A549 treated with ZK216348 at 1 μM for 4 hours (cell line): ENCODE data around the gene TMEM208. TPM values are rescaled to one million over a fixed set of nuclear protein-coding genes. Genes with fewer than 3 reads are reported as not detected.

Experiments
- total RNA-seq: library from RNA; stranded (reverse); fragments of 200-300 nt; extraction: Qiagen RNA extraction; gene quantifications from 5 replicates; pipeline ENCODE4 v1.2.3, GENCODE V29; 2022; ENCODE audit warnings: low read depth

TMEM208 gene
- total RNA-seq, result 78.6 to 99.6 TPM (median 92.1 TPM) in 5 replicates

DNA sequence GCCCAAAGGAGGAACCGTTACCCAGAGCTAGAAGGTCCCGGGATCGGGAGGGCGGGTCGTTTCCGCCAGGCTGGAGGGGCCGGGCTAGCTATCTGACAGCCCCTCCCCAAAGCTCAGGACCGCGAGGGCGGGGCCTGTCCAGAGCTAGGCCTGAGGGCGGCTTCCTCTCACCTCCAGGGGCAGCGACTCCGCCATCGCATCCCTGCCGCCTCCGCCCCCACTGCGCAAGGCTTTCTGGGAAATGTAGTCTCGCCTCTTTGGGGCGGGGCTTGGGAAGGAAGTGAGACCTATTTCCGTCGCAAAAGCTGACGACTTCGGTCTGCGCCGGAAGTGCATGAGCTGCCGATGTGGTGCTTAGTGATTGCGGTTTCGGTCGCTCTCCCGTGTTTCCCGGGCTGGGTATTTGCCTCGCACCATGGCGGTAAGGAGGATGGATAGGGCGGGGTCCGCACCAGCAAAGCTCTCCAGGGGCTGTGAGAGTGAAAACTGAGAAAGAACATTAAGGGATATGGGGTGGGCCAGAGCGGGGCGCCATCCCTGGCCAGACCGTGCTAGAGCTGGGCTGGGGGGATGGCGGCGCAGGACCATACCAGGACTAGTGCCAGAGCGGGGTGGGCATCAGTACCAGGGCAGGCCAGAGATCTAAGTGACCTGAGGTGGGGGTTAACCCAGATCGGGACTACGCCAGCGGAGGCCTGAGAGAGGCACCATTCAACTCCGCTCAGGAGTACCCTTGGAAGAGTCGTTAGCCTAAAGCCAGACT lies at the start of gene TMEM208:
Gene TMEM208, plus strand, starts transcription at position 327 of the 763 bp plus-strand sequence. Its CDS starts 89 bp downstream, at position 416.

DNA sequence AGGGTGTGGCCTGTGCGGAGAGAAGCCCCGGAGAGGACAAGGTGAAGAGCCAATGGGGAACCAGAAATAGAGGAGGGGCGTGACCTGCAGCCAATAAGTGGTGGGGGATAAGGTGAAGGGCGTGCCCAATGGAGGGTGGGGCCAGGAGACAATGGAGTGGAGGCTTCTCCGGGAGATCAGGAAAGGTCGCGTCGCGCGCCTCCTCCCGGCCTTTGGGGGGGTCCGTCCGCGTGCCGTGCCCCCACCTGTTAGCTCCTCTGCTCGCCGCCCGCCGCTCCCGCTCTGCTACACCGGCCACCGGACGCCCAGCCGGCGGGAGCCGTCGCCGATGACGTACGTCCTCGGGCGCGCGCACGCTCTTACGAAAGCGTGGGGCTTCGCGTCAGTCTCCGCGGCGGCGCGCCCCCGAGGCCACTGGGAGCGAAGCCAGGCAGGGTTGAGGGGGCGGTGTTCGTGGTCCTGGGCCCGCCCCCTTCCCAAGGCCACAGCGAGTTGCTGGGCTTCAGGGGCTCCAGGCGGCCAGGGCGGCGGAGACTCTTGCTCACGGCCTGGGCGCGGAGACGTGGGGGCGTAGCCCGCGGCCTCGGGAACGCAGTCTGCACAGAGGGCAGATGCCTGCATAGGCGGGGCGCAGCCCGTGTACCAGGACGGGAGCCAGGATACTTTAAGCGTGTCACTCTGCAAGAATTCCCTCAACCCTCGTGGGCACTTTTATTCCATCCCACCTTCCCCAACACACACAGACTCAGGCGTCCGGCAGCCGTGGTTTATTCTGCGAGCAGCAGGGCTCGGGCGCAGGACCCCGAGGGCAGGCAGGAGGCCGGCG lies 43.1 kb upstream of the TMEM208 start, which contains the start of gene MATCAP1:
Gene MATCAP1, minus strand, starts transcription at position 337 of the 826 bp plus-strand sequence. CDS start 3,353 bp downstream, outside the sequence.

DNA sequence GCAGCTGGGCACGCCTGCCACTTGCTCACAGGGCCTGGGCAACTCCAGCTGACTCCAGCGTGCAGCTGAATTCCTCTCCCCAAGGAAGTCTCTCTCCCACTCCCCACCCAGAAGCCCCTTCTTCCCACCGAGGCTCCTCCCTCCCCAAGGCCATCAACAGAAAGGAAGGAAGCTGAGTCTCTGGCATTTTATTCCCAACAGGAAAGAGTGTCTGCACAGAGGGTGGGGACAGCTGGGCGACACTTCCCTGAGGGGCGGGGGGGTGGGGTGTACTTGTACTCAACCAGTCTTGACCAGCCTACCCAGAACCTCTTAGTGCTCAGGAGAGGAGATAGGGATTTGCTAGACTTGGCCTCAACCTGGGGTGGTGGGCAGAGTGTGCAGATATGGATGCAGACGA lies 36.9 kb upstream of the TMEM208 start, which contains the start of gene EXOC3L1:
Gene EXOC3L1, minus strand, starts transcription at position 96 of the 400 bp plus-strand sequence. CDS start 460 bp downstream, outside the sequence.

DNA sequence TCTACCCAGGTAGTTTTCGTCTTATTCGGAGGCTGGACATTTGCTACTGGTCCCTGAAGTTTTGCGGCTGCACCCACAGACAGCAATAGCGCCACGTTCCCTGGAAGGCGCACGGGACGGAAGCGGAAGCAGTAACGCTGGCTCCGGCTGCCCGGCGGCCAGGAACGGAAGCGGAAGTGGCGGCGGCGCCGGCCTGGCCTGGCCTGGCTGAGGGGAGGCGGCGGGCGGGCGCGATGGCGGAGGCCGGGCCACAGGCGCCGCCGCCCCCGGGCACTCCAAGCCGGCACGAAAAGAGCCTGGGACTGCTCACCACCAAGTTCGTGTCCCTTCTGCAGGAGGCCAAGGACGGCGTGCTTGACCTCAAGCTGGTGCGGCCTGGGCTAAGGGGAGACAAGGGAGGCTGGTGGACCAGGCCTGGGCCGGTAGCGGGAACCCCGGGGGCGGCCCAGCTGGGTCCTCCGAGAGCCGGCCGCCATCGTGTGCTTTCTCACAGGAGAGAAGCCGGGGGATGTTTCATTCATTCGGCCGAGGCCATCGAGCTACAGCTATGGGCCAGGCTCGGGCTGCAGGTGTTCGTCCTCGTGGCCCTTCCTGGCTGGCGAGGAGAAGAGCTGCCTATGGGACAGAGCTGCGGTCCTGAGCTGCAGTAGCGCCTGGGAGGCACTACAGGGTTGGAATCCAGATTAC lies 34.8 kb upstream of the TMEM208 start, which contains the start of gene E2F4:
Gene E2F4, plus strand, starts transcription at position 161 of the 687 bp plus-strand sequence. Its CDS starts 73 bp downstream, at position 234.

DNA sequence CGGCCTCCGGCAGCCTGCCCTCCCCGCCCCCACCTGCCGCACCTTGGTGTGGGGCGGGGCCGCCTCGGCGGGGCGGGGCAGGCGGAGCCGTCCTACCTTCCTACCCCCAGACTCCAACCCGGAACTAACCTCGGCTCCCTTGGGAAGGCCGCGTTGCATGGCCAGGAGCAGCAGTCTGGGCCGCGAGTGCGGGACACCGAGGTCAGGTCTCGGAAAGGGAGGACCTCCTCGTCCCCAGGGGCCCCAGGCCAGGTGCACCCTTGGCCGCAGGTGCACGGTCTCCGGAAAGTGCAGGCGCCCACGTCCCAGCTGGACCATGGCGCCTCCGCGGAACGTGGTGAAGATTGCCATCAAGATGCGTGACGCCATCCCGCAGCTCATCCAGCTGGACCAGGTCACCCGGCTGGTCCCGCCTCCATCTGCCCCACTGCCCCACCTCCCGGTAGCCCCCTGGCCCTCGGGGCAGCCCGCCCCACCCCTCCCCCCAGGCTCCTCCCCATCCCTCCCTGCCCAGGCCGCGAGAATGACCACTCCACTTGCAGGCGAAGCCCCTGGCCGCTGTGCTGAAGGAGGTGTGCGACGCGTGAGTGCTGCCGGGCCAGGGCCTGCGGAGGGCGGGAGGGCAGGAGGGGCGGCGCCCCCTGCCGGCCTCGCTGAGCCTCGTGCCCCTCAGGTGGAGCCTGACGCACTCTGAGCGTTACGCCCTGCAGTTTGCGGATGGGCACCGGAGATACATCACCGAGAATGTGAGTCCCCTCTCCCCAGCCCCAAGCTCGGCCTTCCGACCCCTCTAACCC lies 27.7 kb upstream of the TMEM208 start, which contains the start of gene ELMO3:
Gene ELMO3, plus strand, starts transcription at position 121 of the 797 bp plus-strand sequence. Its CDS starts 196 bp downstream, at position 317.

DNA sequence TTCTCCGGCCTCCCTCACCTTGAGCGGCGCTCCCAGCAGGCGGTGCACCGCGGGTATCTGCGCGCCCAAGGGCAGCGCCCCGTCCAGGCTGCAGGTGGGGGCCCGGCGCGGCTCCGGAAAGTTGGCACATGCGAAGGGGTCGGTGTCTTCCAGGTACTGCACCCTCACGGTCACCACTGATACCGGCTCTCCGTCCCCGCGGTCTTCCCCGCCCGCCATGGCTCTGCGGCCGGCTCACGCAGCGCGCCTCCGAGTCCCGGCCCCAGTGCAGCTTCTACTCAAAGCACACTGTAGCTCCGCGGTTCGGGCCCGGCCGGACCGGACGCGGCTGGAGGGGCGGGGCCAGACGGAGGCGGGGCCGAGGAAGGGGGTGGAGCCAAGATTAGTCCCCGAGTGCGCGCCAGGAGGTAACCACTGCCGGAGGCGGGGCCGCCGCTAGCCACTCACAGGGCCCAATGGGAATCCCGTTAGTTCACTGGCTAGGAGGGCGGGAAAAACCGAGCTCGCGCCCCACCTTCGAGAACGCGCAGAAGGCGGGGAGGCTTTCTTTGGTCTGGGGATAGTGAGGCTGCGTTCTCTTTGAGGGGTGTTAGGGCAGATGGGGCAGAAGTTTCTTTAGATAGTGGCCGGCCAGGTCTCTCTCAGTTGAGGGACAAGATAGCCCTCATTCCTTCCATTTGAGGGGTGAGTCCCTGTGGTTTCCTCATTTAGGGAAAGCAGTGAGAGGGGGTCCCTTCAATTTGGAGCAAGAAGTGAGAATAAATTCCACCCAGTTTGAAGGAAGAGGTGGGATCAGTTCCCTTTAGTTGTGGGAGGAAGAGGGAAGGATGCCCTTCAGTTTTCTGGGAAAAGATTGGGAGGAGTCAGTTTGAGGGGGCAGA lies 20.5 kb downstream of the TMEM208 start, which contains the start of gene FHOD1:
Gene FHOD1, minus strand, starts transcription at position 290 of the 881 bp plus-strand sequence. Its CDS starts 71 bp downstream, at position 219.

DNA sequence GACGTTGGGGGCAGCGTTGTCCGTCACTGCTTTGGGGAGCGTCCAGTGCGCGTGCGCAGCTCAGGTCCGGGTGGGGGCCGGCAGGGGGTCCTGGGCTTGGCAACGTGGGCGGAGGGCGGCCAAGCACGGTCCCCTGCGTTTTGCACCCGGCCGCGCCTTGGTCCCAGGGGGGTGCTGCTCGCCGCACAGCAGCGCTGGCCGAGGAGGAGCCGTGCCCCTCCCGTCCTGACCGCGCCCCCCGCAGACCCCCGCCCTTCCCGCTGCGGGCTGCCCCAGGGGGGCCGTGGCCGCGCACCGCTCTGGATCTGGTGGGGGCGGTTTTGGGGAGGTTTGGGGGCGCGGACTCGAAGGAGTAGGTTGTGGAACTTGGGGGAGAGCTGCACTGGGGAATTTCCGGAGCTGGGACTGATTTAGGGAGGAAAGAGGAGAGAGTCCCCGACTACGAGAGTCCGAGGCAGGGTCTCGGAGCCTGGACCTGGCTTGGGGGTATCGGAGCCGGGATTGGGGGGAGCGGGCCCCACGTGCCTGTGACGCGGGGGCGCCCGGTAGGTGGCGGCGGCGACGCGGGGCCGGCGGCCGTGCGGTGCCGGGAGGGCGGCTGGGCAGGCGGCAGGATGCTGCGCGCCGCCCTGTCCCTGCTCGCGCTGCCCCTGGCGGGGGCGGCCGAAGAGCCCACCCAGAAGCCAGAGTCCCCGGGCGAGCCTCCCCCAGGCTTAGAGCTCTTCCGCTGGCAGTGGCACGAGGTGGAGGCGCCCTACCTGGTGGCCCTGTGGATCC lies 21.7 kb downstream of the TMEM208 start, which contains the start of gene SLC9A5:
Gene SLC9A5, plus strand, starts transcription at position 579 of the 777 bp plus-strand sequence. Its CDS starts 36 bp downstream, at position 615.

Other genes starting within 250 kb of the TMEM208 start
- gene CES4A, start 238.5 kb upstream of the TMEM208 start, total RNA-seq, result 1.4 to 3.0 TPM (median 2.4 TPM) in 5 replicates
- 43.7 to 61.8 TPM (median 54.2 TPM) in 5 replicates for gene CBFB, start 198.0 kb upstream of the TMEM208 start, total RNA-seq
- 22.9 to 28.3 TPM (median 25.1 TPM) in 5 replicates for gene PHAF1, start 117.2 kb upstream of the TMEM208 start, total RNA-seq
- 6.2 to 10.8 TPM (median 8.8 TPM) in 5 replicates for gene B3GNT9, start 76.1 kb upstream of the TMEM208 start, total RNA-seq
- gene TRADD, start 67.2 kb upstream of the TMEM208 start, total RNA-seq, result 8.5 to 23.1 TPM (median 20.9 TPM) in 5 replicates
- gene FBXL8, start 67.2 kb upstream of the TMEM208 start, total RNA-seq, result 4.4 to 12.7 TPM (median 9.8 TPM) in 5 replicates
- 10.2 to 23.3 TPM (median 14.8 TPM) in 5 replicates for gene HSF4, start 62.4 kb upstream of the TMEM208 start, total RNA-seq
- 54.6 to 75.8 TPM (median 68.3 TPM) in 5 replicates for gene NOL3, start 56.6 kb upstream of the TMEM208 start, total RNA-seq
- 3.7 to 7.9 TPM (median 6.9 TPM) in 5 replicates for gene MATCAP1, start 43.2 kb upstream of the TMEM208 start, total RNA-seq
- 0.07 to 0.27 TPM (median 0.27 TPM) in 3 of 5 replicates, not detected in the others for gene EXOC3L1, start 37.0 kb upstream of the TMEM208 start, total RNA-seq
- gene E2F4, start 35.0 kb upstream of the TMEM208 start, total RNA-seq, result 64.0 to 101 TPM (median 98.3 TPM) in 5 replicates
- 0.61 to 1.9 TPM (median 1.3 TPM) in 5 replicates for gene ELMO3, start 28.0 kb upstream of the TMEM208 start, total RNA-seq
- 34.5 to 67.0 TPM (median 52.3 TPM) in 5 replicates for gene FHOD1, start 20.4 kb downstream of the TMEM208 start, total RNA-seq
- 1.0 to 2.1 TPM (median 1.6 TPM) in 5 replicates for gene SLC9A5, start 21.8 kb downstream of the TMEM208 start, total RNA-seq
- 11.2 to 17.2 TPM (median 15.7 TPM) in 5 replicates for gene PLEKHG4, start 52.4 kb downstream of the TMEM208 start, total RNA-seq
- gene KCTD19, start 99.6 kb downstream of the TMEM208 start, total RNA-seq, result 0.06 to 0.45 TPM in 2 of 5 replicates, not detected in the others
- gene LRRC36, start 99.7 kb downstream of the TMEM208 start, total RNA-seq, result 0.21 to 0.41 TPM in 2 of 5 replicates, not detected in the others
- 7.5 to 12.4 TPM (median 12.3 TPM) in 5 replicates for gene TPPP3, start 166.4 kb downstream of the TMEM208 start, total RNA-seq
- gene ZDHHC1, start 189.3 kb downstream of the TMEM208 start, total RNA-seq, result 3.7 to 7.1 TPM (median 5.9 TPM) in 5 replicates
- 1.4 to 1.7 TPM (median 1.6 TPM) in 5 replicates for gene HSD11B2, start 204.0 kb downstream of the TMEM208 start, total RNA-seq